CD8-positive, alpha-beta memory T cell (primary cell): ENCODE results near the gene SEMA5B. TPM values are rescaled to one million over a fixed set of nuclear protein-coding genes. Genes with fewer than 3 reads are reported as not detected.
A peak's percentile ranks its signal among the peaks of the same experiment; 100 is the strongest.

Experiments used
- CTCF ChIA-PET: fragments of 350-600 bp; sonication (Branson Sonifier 250); formaldehyde crosslinking; loops from one replicate; lab custom pipeline; 2021; ENCODE audit warnings: antibody characterized with exemption; lab: Charles Lee
- POLR2A ChIA-PET: fragments of 350-600 bp; sonication (Branson Sonifier 250); formaldehyde crosslinking; loops from one replicate; lab custom pipeline; 2021; ENCODE audit warnings: antibody characterized with exemption; lab: Charles Lee
- DNase-seq, 5 donors: peaks; one replicate each; pipeline versions ENCODE4 v3.0.0 to v3.0.0-alpha.2; 2020 to 2022; ENCODE audit warnings: mixed read lengths in 1 of 5
- H3K27ac ChIP-seq: one replicate; pipeline ENCODE4 v1.7.0; 2013; ENCODE audit warnings: low read depth, mild to moderate bottlenecking, low read length, moderate library complexity
- H3K27me3 ChIP-seq: 2 replicates; pipeline ENCODE4 v1.7.0; 2013; ENCODE audit warnings: low read length, mild to moderate bottlenecking; ENCODE audit not compliant: insufficient read depth, poor library complexity, severe bottlenecking
- H3K36me3 ChIP-seq: 2 replicates; pipeline ENCODE4 v1.7.0; 2013; ENCODE audit warnings: mild to moderate bottlenecking, low read length, moderate library complexity; ENCODE audit not compliant: insufficient read depth
- H3K4me1 ChIP-seq: 2 replicates; pipeline ENCODE4 v1.7.0; 2013; ENCODE audit warnings: mild to moderate bottlenecking, low read length, moderate library complexity; ENCODE audit not compliant: insufficient read depth
- H3K4me3 ChIP-seq: 2 replicates; pipeline ENCODE4 v1.7.0; 2013; ENCODE audit warnings: mild to moderate bottlenecking, low read length
- H3K9me3 ChIP-seq: 2 replicates; pipeline ENCODE4 v1.7.0; 2013; ENCODE audit warnings: mild to moderate bottlenecking, low read length
- H3K27ac Mint-ChIP-seq, 8 donors: one replicate each; pipeline ENCODE4 v1.8.0; 2020 to 2021; ENCODE audit warnings: mixed read lengths in 8 of 8, mild to moderate bottlenecking in 6 of 8, inconsistent platforms in 3 of 8, moderate library complexity in 3 of 8
- H3K27me3 Mint-ChIP-seq, 2 donors: one replicate each; pipeline ENCODE4 v1.8.0; 2020 to 2021; ENCODE audit warnings: mixed read lengths in 2 of 2, mild to moderate bottlenecking in 1 of 2, moderate library complexity in 1 of 2
- H3K36me3 Mint-ChIP-seq, 3 donors: one replicate each; pipeline ENCODE4 v1.8.0; 2020 to 2021; ENCODE audit warnings: mixed read lengths in 3 of 3, inconsistent platforms in 1 of 3, mild to moderate bottlenecking in 1 of 3
- H3K4me1 Mint-ChIP-seq, 3 donors: one replicate each; pipeline ENCODE4 v1.8.0; 2020 to 2021; ENCODE audit warnings: mixed read lengths in 3 of 3, inconsistent platforms in 1 of 3, mild to moderate bottlenecking in 1 of 3
- H3K4me3 Mint-ChIP-seq, 7 donors: one replicate each; pipeline ENCODE4 v1.8.0; 2020 to 2021; ENCODE audit warnings: mixed read lengths in 7 of 7, mild to moderate bottlenecking in 6 of 7, moderate library complexity in 4 of 7, inconsistent platforms in 2 of 7
- H3K9me3 Mint-ChIP-seq, 5 donors: one replicate each; pipeline ENCODE4 v1.8.0; 2020 to 2022; ENCODE audit warnings: mixed read lengths in 5 of 5, mild to moderate bottlenecking in 3 of 5, moderate library complexity in 2 of 5, inconsistent platforms in 1 of 5
- polyA plus RNA-seq: library from polyadenylated mRNA; unstranded; fragments of 300-500 nt; fragmentation: Illumina TruSeq; gene quantifications from one replicate; pipeline ENCODE4 v1.2.3, GENCODE V29; 2021
- total RNA-seq, 2 experiments: library from RNA; stranded (reverse); gene quantifications; one replicate each; pipeline ENCODE4 v1.2.3, GENCODE V29; 2021

SEMA5B gene
- total and polyA plus RNA-seq, 3 experiments from 2014 or later: not detected

DNA sequence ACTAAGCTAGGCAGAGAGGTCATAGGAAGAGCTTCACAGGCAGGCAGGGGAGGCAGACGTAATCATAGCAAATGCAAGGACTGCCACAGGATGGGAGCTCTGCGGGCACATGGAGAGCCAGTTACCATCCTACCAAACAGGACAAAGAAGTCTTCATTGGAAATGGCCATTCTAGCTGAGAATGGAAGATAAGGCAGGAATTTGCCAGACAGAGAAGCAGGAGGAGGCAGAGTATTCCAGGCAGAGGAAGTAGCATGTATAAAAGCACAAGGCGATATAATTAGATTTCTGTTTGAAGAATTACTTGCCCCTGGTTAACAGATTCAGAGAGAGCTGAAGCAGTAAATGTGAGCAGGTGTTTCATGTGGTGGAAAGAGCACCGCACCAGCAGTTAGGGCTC is 3.5 kb upstream of the SEMA5B start:
- DNase-seq: no peak
- H3K9me3 Mint-ChIP-seq: no peaks in the 10 kb centered on the region
- no peak overlapping the region for H3K27ac ChIP-seq
- ChIA-PET POLR2A (no interaction called here), CTCF (interaction anchor here (1.3 to 2.5 kb wide), 3 partner anchors 10 to 275 kb away, joined by 3 to 11 read pairs (median 5); no protein-coding TSS in a partner anchor)
- H3K36me3 ChIP-seq: no peaks in the 10 kb centered on the region
- H3K27me3 ChIP-seq: peaks cover 42% of the 10 kb centered on the region
- H3K4me1 Mint-ChIP-seq: peaks cover 9 to 18% (median 9%) of the 10 kb centered on the region in 3 donors
- H3K4me3 Mint-ChIP-seq: no peak overlapping the region
- H3K27me3 Mint-ChIP-seq: peaks cover 32 to 44% of the 10 kb centered on the region in 2 donors
- H3K4me1 ChIP-seq: peaks cover 5% of the 10 kb centered on the region
- H3K9me3 ChIP-seq: no peaks in the 10 kb centered on the region
- H3K27ac Mint-ChIP-seq: no peak overlapping the region
- no peak overlapping the region for H3K4me3 ChIP-seq
- no peaks in the 10 kb centered on the region for H3K36me3 Mint-ChIP-seq

DNA sequence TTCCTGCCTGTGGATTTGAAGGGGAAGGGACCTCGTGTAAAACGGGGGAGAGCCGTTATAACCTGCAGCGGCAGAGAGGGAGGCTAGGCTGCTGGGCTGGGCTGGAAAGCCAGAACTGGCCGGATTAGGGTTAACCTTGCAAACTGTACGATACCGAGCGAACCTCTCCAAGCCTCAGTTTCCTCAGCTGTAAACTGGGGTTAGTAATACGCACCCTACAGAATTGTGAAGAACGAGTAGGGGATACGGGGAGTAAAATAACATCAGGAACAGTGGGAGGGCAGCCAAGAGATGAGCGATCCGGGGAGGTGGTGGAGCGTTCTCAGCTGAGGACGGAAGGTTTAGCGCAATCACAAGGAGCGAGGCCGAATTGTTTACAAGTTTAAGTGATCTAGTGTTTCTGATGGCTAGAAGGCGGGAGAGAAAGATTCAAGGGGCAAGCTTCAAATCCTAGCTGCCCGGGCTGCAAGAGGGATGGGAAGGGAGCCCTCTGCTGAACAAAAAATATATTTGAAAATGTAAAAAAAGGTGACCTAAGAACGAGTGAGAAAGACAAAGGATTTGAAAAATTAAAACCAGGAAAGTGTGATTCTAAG is 768 bp upstream of the SEMA5B start:
- no peak overlapping the region for H3K27ac ChIP-seq
- H3K36me3 ChIP-seq: no peaks in the 10 kb centered on the region
- H3K4me1 ChIP-seq: peaks cover 5% of the 10 kb centered on the region
- peaks cover 0 to 3% (median 0%) of the 10 kb centered on the region in 3 donors for H3K36me3 Mint-ChIP-seq
- ChIA-PET POLR2A (no interaction called here), CTCF (interaction anchor here (0.6 to 2.5 kb wide), 11 partner anchors 8 to 1482 kb away, joined by 3 to 13 read pairs (median 4); partner anchors contain the start of genes FAM162A and POLQ)
- H3K4me1 Mint-ChIP-seq: peaks cover 13 to 24% (median 15%) of the 10 kb centered on the region in 3 donors
- DNase-seq: peak in 2 of 5 donors; percentile 19 to 23
- peak overlapping the region; percentile 47 for H3K4me3 ChIP-seq
- H3K27me3 ChIP-seq: peaks cover 46% of the 10 kb centered on the region
- no peaks in the 10 kb centered on the region for H3K9me3 ChIP-seq
- H3K9me3 Mint-ChIP-seq: no peaks in the 10 kb centered on the region
- peak overlapping the region; percentile 73 to 87 (median 83) for H3K4me3 Mint-ChIP-seq
- H3K27ac Mint-ChIP-seq: peak overlapping the region in 3 of 8 donors; percentile 1 to 24 (median 4)
- H3K27me3 Mint-ChIP-seq: peaks cover 38 to 50% of the 10 kb centered on the region in 2 donors

DNA sequence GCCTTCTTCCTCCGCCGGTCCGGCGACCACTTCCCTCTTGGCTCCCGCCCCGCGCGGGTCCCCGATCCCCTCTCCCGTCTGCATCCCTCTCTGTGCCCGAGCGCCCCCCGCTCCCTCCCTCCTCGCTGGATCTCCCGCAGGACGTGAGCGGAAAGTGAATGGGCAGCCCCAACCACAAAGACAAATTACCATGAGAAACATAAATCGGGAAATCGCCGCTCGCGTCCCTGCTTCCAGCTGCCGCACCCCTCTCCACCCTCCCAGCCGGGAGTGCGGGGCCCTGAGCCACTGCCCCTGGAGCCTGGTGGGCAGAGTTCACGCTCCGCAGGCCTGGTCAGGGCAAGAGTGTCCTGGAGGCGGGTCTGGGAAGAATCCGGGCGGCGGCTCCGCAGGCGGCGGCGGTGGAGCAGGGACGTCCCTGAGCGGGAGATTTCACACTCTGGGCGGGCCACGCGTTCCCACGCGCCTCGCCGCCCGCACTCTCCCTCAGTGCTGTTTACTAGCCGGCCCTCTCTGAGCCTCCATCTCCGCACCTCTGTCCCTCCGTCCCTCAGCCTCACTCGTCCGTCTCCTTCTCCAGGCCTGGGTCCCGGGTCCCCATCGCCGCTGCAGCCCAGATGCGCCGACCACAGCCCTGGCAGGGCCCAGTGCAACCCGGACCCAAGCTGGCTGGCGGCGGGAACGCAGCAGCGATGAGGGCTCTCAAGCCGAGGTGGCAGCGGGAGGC is 835 bp downstream of the SEMA5B start:
- peaks cover 46% of the 10 kb centered on the region for H3K27me3 ChIP-seq
- no peak overlapping the region for H3K27ac ChIP-seq
- Mint-ChIP-seq H3K4me3 (peak overlapping the region; percentile 37 to 80 (median 73)), H3K9me3 (no peaks in the 10 kb centered on the region), H3K4me1 (peaks cover 13 to 24% (median 15%) of the 10 kb centered on the region in 3 donors), H3K27ac (no peak overlapping the region), H3K27me3 (peaks cover 46 to 56% of the 10 kb centered on the region in 2 donors), H3K36me3 (peaks cover 0 to 3% (median 0%) of the 10 kb centered on the region in 3 donors)
- peak in 1 of 5 donors; percentile 3 for DNase-seq
- ChIA-PET POLR2A (no interaction called here), CTCF (interaction anchor here (1.5 to 2.5 kb wide), 5 partner anchors 10 to 1480 kb away, joined by 4 to 13 read pairs (median 8); partner anchors contain the start of gene POLQ)
- H3K4me3 ChIP-seq: peak overlapping the region; percentile 47
- no peaks in the 10 kb centered on the region for H3K36me3 ChIP-seq
- H3K4me1 ChIP-seq: peaks cover 5% of the 10 kb centered on the region
- H3K9me3 ChIP-seq: no peaks in the 10 kb centered on the region

DNA sequence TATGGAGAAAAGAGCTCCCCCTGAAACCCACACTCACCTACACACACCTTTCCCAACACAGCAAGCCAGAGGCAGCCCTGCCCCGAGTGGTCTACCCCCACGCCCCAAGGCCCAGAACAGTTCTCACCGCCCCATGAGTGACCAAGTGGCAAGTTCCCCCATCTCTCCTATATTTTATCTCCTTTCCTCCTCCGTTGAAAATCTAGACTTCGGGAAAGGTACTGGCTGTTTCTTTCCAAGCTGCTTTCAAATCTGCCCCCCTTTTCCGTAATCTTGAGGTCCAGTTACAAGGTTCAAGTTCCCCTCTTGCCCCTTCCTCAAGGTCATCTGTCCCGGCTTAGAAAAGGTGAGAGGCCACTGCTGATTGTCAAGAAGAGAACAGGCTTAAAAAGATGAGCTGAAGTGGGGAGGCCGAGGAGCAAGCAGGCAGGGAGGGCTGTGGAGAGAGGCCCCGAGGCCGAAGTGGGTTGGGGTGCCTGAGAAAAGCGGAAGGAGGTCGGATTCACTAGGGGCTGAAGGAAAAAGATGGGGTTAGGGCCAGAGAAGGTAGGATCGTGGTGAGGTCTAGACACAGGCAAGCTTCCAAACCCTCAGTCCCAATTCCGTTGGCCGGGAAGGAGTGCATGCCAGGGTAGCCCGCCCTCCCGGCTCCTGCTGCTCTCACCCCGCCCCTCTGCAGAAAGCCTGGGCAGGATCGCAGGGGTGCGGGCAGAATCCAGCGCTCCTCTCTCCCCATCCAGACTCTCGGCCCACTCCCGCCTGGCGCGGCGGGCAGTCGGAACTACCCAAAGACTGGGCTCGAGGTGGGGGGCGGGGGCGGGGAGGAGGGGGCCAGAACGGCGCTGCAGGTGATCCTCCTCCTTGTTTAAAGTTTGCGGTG is 1.7 kb downstream of the SEMA5B start:
- H3K4me1 ChIP-seq: peaks cover 5% of the 10 kb centered on the region
- no peaks in the 10 kb centered on the region for H3K9me3 ChIP-seq
- H3K36me3 ChIP-seq: no peaks in the 10 kb centered on the region
- no peak overlapping the region for H3K4me3 ChIP-seq
- POLR2A ChIA-PET: no interaction called here
- Mint-ChIP-seq H3K36me3 (peaks cover 0 to 3% (median 0%) of the 10 kb centered on the region in 3 donors), H3K9me3 (no peaks in the 10 kb centered on the region), H3K4me3 (peak overlapping the region; percentile 43 to 78 (median 64)), H3K4me1 (peaks cover 13 to 24% (median 15%) of the 10 kb centered on the region in 3 donors), H3K27ac (peak overlapping the region in 1 of 8 donors; percentile 12), H3K27me3 (peaks cover 55 to 64% of the 10 kb centered on the region in 2 donors)
- H3K27ac ChIP-seq: no peak overlapping the region
- H3K27me3 ChIP-seq: peaks cover 45% of the 10 kb centered on the region
- CTCF ChIA-PET: interaction anchor here (1.2 kb wide), 1 partner anchor 19 kb away, joined by 3 read pairs; no protein-coding TSS in a partner anchor
- peak in 1 of 5 donors; percentile 1 for DNase-seq

DNA sequence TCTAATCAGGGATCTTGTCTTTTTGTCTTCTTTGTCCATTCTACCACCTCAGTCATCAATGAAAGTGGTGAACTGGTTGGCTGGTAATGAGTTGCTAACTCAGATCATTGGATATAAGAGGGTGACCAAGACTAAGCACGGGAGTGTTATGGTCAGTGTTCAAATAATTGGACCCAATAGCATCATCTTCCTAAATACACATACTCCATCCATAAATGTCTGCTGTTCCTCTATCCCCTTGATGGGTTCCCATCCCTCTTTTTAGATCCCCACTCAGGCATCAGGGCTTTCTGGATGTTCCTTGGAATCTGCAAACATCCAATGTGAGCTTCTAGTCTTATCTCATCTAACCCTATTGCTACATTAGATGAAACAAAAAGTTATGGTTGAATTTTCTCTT is 3.5 kb downstream of the SEMA5B start:
- no peaks in the 10 kb centered on the region for H3K36me3 ChIP-seq
- CTCF ChIA-PET: no interaction called here
- H3K27ac ChIP-seq: no peak overlapping the region
- Mint-ChIP-seq H3K4me1 (peaks cover 13 to 24% (median 15%) of the 10 kb centered on the region in 3 donors), H3K27me3 (peaks cover 60 to 71% of the 10 kb centered on the region in 2 donors), H3K9me3 (no peaks in the 10 kb centered on the region), H3K27ac (no peak overlapping the region), H3K36me3 (peaks cover 0 to 3% (median 0%) of the 10 kb centered on the region in 3 donors), H3K4me3 (no peak overlapping the region)
- no peak overlapping the region for H3K4me3 ChIP-seq
- DNase-seq: no peak
- H3K4me1 ChIP-seq: peaks cover 5% of the 10 kb centered on the region
- POLR2A ChIA-PET: no interaction called here
- peaks cover 32% of the 10 kb centered on the region for H3K27me3 ChIP-seq
- no peaks in the 10 kb centered on the region for H3K9me3 ChIP-seq

DNA sequence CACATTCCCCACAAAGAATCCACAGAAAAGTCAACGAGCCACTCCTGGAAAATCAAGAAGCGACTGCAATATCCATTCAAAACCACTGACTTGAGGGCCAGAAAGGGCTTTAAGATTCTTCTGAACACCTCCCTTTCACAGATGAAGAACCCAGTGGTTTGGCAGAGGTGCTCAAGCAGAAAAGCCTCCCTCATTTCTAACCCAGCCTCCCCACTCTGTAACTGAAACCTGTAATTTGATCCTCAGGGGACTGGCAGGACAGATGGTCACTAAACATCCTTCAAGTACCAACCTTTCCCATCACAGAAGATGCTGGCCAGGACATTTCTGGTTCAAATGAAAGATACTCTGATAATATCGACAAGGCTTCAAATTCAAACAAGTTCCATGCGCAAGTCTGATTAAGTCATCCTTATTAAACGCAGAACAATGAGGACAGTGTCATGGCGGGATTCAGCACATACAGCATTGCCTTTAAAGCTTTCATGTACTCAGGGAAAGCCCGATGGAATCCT is 5.5 kb downstream of the SEMA5B start:
- Histone ChIP-seq H3K27ac (no peak overlapping the region), H3K4me1 (no peaks in the 10 kb centered on the region), H3K27me3 (peaks cover 23% of the 10 kb centered on the region), H3K9me3 (no peaks in the 10 kb centered on the region), H3K36me3 (no peaks in the 10 kb centered on the region), H3K4me3 (no peak overlapping the region)
- Mint-ChIP-seq H3K4me1 (peaks cover 5 to 14% (median 8%) of the 10 kb centered on the region in 3 donors), H3K27me3 (peaks cover 53 to 80% of the 10 kb centered on the region in 2 donors), H3K27ac (no peak overlapping the region), H3K36me3 (peaks cover 0 to 3% (median 0%) of the 10 kb centered on the region in 3 donors), H3K4me3 (no peak overlapping the region), H3K9me3 (no peaks in the 10 kb centered on the region)
- DNase-seq: no peak
- ChIA-PET CTCF (interaction anchor here (1.5 kb wide), 1 partner anchor 20 kb away, joined by 4 read pairs; no protein-coding TSS in a partner anchor), POLR2A (no interaction called here)

DNA sequence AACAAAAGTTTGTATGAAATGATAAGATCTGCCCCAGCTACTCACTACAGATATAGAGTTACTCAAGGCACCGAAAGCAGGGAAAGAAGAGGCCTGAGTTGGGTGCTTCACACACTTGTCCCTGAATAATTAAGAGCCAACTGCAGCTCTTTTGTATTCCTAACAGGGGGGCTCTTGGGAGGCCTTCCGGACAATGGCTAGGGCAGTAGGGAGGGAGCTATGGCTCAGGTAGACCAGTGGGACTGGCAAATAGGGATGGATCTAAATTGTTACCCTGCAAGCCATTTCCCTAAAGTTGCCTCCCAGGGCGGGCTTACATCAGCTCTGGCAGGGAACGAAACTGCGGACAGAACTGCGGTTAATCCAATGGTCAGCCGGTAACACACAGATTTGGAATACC is 6.2 kb downstream of the SEMA5B start:
- Mint-ChIP-seq H3K27ac (no peak overlapping the region), H3K4me3 (no peak overlapping the region), H3K27me3 (peaks cover 49 to 77% of the 10 kb centered on the region in 2 donors), H3K36me3 (peaks cover 0 to 3% (median 0%) of the 10 kb centered on the region in 3 donors), H3K4me1 (peaks cover 5 to 8% (median 6%) of the 10 kb centered on the region in 3 donors), H3K9me3 (no peaks in the 10 kb centered on the region)
- Histone ChIP-seq H3K9me3 (no peaks in the 10 kb centered on the region), H3K4me3 (no peak overlapping the region), H3K27ac (no peak overlapping the region), H3K4me1 (no peaks in the 10 kb centered on the region), H3K36me3 (no peaks in the 10 kb centered on the region), H3K27me3 (peaks cover 21% of the 10 kb centered on the region)
- ChIA-PET POLR2A (no interaction called here), CTCF (interaction anchor here (1.1 to 1.5 kb wide), 2 partner anchors 10 to 19 kb away, joined by 4 to 5 read pairs; no protein-coding TSS in a partner anchor)
- no peak for DNase-seq
